Gastroesophageal sphincter (tissue), 3 donors: ENCODE results near the gene TNNC1.

Experiments used
- EP300 ChIP-seq: sonication (generic); formaldehyde crosslinking; IDR thresholded peaks from one replicate; pipeline ENCODE4 v1.6.1; 2017; ENCODE audit warnings: antibody characterized with exemption, mild to moderate bottlenecking
- POLR2A ChIP-seq, 2 donors: fragments of 450-650 bp; IDR thresholded peaks; one replicate each; pipeline ENCODE4 v1.6.1; 2017; ENCODE audit warnings: antibody characterized with exemption in 2 of 2, mild to moderate bottlenecking in 2 of 2, moderate library complexity in 1 of 2
- POLR2AphosphoS5 ChIP-seq: sonication (generic); formaldehyde crosslinking; IDR thresholded peaks from one replicate; pipeline ENCODE4 v1.6.1; 2017; ENCODE audit warnings: antibody characterized with exemption
- TF ChIP-seq, protein P1 (sequence below), 4 experiments: fragments of 200-600 bp in 2 of 4; fragments of 450-650 bp in 2 of 4; sonication (generic) in 1 of 4; IDR thresholded peaks; one replicate each; pipeline ENCODE4 v1.5.1; 2017 to 2019; ENCODE audit warnings: antibody characterized with exemption in 4 of 4, mild to moderate bottlenecking in 2 of 4, moderate library complexity in 2 of 4

DNA sequence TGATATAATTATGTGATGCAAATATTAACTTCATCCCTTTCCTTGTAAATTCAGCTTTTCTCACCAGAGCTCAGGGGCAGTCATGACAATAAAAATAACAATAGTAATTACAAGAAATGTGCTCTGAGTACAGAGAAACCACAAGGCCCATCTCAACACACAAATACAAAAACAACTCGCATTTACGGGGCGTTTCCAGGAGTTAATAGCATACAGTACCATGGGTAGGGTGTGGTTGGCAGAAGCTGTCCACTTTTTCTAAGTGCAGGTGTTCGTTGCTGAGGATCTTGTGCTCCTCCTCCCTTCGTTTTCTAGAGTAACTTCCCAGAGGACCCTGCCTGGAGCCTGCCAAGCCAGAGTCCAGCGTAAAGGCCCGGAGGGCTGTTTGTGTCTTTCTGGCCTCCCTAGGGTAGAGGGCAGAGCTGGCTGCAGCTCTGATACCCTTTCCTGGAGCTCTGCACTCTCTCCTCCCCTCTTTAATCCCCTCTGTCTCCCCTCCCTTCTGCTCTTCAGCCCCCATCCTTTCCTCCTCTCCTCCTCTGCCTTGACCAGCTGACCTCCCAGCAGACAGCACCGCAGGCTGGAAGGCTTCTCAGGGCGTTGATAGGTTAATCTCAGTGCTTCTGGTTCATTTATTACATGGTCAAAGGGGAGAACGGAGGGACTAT lies 20.4 kb downstream of the TNNC1 start:
- TF ChIP-seq EP300 (no peak), POLR2AphosphoS5 (no peak), POLR2A (IDR thresholded peaks at IDR 0.05) (no peak)
- TF ChIP-seq, protein P1, sequence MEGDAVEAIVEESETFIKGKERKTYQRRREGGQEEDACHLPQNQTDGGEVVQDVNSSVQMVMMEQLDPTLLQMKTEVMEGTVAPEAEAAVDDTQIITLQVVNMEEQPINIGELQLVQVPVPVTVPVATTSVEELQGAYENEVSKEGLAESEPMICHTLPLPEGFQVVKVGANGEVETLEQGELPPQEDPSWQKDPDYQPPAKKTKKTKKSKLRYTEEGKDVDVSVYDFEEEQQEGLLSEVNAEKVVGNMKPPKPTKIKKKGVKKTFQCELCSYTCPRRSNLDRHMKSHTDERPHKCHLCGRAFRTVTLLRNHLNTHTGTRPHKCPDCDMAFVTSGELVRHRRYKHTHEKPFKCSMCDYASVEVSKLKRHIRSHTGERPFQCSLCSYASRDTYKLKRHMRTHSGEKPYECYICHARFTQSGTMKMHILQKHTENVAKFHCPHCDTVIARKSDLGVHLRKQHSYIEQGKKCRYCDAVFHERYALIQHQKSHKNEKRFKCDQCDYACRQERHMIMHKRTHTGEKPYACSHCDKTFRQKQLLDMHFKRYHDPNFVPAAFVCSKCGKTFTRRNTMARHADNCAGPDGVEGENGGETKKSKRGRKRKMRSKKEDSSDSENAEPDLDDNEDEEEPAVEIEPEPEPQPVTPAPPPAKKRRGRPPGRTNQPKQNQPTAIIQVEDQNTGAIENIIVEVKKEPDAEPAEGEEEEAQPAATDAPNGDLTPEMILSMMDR (IDR thresholded peaks at IDR 0.05): no peak
